Measurements from ENCODE around the gene MAPK8IP2. TPM values are rescaled to one million over a fixed set of nuclear protein-coding genes. Genes with fewer than 3 reads are reported as not detected.

Gene MAPK8IP2
- total and polyA plus RNA-seq, 2 of the 4 experiments (the other 2 are of a cell fraction), result under 0.01 to 0.14 TPM

DNA sequence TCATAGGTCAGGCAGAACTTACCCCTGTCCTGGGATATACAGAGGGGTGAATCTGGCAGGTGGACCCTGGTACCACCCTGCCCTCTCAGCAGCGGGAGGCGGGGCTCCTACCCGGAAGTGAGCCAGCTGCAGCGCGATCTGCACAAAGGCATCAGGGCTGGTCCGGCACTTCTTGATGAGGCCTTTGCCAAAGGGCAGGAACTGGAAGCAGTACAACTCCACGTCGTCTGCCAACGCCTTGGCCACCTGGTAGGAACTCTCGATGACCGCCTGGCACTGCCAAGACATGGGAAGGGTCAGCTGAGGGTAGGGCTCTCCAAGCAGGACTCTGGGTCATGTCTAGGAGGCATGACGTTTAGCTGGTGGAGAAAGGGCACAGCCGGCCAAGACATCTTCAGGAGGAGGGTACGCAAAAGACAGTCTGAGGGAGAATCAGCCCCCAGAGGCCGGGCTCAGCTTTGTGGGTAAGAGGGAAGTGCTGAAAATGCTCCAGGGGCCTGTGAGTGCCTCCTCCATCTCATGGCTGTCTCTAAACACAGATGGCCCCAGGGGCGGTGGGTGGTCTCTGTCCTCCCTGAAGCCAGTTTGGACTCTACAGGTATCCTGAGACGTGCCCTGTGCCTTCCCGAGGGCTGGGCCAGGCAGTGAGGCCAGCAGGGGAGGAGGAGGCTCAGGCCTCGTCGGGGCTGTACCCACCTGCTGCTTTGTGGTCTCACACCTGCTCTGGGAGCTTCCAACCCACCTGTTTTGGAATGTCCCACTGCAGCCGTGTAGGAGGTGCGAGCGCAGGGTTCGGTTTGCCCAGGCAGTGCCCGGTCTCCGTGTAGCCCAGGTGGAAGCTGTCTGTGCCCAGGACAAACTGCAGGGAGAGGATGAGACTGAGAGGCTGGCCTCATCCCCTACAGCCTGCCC lies 29.1 kb upstream of the MAPK8IP2 start (continued):
- TF ChIP-seq SMC3 (IDR thresholded peaks at IDR 0.05; ENCODE audit: low read depth, low read length) (no peak), FOS (IDR thresholded peaks at IDR 0.05; ENCODE audit: low read depth, low read length) (no peak)

DNA sequence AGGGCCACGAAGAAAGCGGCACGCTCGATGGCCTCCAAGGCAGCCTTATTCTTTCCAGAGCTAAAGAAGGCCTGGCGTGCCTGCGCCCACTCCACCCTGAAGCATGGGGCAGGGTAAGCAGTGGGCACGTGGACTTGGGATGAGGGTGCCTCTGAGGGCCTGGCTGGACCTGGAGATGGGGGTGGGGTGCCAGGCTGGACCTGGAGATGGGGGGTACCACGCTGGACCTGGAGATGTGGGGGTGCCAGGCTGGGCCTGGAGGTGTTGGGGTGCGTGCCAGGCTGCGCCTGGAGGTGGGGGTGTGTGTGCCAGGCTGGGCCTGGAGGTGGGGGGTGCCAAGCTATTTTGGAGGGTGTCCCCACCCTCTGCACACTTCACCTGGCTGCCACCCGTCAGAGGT lies 27.6 kb upstream of the MAPK8IP2 start:
- Histone ChIP-seq H2BK5ac (ENCODE audit: low read depth, low read length, poor library complexity, severe bottlenecking) (no peak overlapping the region), H3K23ac (ENCODE audit: low read depth, low read length) (no peak overlapping the region), H3K18ac (ENCODE audit: low read depth, low read length) (no peak overlapping the region), H2AK9ac (replicated peaks; ENCODE audit: low read depth, low read length, poor library complexity) (no peak overlapping the region), H3K56ac (ENCODE audit: extremely low read depth, insufficient read depth, low read length) (no peak overlapping the region), H3K4me3 (ENCODE audit: insufficient read depth, low read depth, low read length) (no peak overlapping the region), H3K9ac (ENCODE audit: low read depth, low read length) (no peak overlapping the region), H3K9me1 (ENCODE audit: insufficient read depth, low read length) (no peaks in the 10 kb centered on the region), H2BK20ac (ENCODE audit: low read depth, low read length) (no peak overlapping the region), H3K9me3 (ENCODE audit: control insufficient read depth, insufficient read depth, low read length) (no peaks in the 10 kb centered on the region), H3K4me1 (ENCODE audit: control insufficient read depth, insufficient read depth, low read length) (no peaks in the 10 kb centered on the region; the same call in 1 of the 2 replicates), H2BK15ac (ENCODE audit: low read depth, low read length) (no peak overlapping the region), H3K14ac (replicated peaks; ENCODE audit: low read depth, low read length) (no peak overlapping the region), H2AFZ (replicated peaks; ENCODE audit: low read length, poor library complexity) (no peak overlapping the region), H4K91ac (ENCODE audit: insufficient read depth, low read depth, low read length) (no peak overlapping the region), H3K36me3 (ENCODE audit: control insufficient read depth, insufficient read depth, low read length) (no peaks in the 10 kb centered on the region; the same call in 1 of the 2 replicates), H4K20me1 (ENCODE audit: insufficient read depth, low read length) (no peaks in the 10 kb centered on the region), H3K27ac (ENCODE audit: insufficient read depth, low read length) (no peak overlapping the region), H3K79me1 (ENCODE audit: low read depth in 1 of 2, low read length in 2 of 2) (no peaks in the 10 kb centered on the region), H3K4ac (ENCODE audit: low read depth, low read length) (no peak overlapping the region), H4K8ac (ENCODE audit: low read depth in 2 of 2, low read length in 2 of 2) (no peak overlapping the region), H3K4me2 (ENCODE audit: low read depth, low read length) (no peak overlapping the region), H4K5ac (ENCODE audit: low read depth, low read length) (no peak overlapping the region), H2BK120ac (ENCODE audit: low read depth, low read length) (no peak overlapping the region), H2AK5ac (ENCODE audit: low read depth, low read length) (no peak overlapping the region), H3K27me3 (ENCODE audit: control insufficient read depth, insufficient read depth, low read length) (no peaks in the 10 kb centered on the region)
- POLR2A ChIA-PET (ENCODE audit: unreplicated experiment), result no interaction called here
- ATAC-seq (ENCODE audit: low read depth) (no peak), DNase-seq (no peak)
- no TSS peak for BruUV-seq (replicated peaks)
- intact Hi-C loops (cut with micrococcal nuclease) (no loop called here), dilution Hi-C loops (cut with HindIII; ENCODE audit: low sequenced_read_pairs, unreplicated experiment) (no loop called here), in situ Hi-C loops (cut with MboI; ENCODE audit: low sequenced_read_pairs) (no loop called here)
- no peak for TF ChIP-seq RFX5 (IDR thresholded peaks at IDR 0.05; ENCODE audit: low read depth, low read length)
- TF ChIP-seq FOS (IDR thresholded peaks at IDR 0.05; ENCODE audit: low read depth, low read length), result no peak
- TF ChIP-seq, protein P1, sequence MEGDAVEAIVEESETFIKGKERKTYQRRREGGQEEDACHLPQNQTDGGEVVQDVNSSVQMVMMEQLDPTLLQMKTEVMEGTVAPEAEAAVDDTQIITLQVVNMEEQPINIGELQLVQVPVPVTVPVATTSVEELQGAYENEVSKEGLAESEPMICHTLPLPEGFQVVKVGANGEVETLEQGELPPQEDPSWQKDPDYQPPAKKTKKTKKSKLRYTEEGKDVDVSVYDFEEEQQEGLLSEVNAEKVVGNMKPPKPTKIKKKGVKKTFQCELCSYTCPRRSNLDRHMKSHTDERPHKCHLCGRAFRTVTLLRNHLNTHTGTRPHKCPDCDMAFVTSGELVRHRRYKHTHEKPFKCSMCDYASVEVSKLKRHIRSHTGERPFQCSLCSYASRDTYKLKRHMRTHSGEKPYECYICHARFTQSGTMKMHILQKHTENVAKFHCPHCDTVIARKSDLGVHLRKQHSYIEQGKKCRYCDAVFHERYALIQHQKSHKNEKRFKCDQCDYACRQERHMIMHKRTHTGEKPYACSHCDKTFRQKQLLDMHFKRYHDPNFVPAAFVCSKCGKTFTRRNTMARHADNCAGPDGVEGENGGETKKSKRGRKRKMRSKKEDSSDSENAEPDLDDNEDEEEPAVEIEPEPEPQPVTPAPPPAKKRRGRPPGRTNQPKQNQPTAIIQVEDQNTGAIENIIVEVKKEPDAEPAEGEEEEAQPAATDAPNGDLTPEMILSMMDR (conservative IDR thresholded peaks at IDR 0.05; ENCODE audit: low read depth, low read length), result no peak
- no peak for TF ChIP-seq POLR2A (IDR thresholded peaks at IDR 0.05; ENCODE audit: low read depth, low read length)
- no peak for TF ChIP-seq RCOR1 (IDR thresholded peaks at IDR 0.05; ENCODE audit: insufficient replicate concordance, low read length)
- no peak for TF ChIP-seq SMC3 (IDR thresholded peaks at IDR 0.05; ENCODE audit: low read depth, low read length)
- no peak for TF ChIP-seq RAD21 (IDR thresholded peaks at IDR 0.05; ENCODE audit: low read length)
- no peak for TF ChIP-seq CEBPB (IDR thresholded peaks at IDR 0.05; ENCODE audit: low read depth, low read length)
- no peak for TF ChIP-seq MAZ (IDR thresholded peaks at IDR 0.05; ENCODE audit: borderline replicate concordance, low read depth, low read length)
- no peak for TF ChIP-seq BHLHE40 (IDR thresholded peaks at IDR 0.05; ENCODE audit: low read depth, low read length)
- no peak for TF ChIP-seq CHD1 (IDR thresholded peaks at IDR 0.05; ENCODE audit: low read depth, low read length)
- WGBS, 2 experiments (ENCODE audit: extremely low coverage in 2 of 2, insufficient read length in 1 of 2), result 80% methylated on average over 1 of the region's 11 CpGs; no CpG with 5 or more reads in 1 of the 2 experiments
- CTCF ChIA-PET, result interaction anchor here (1.7 kb wide), 1 partner anchor 10 kb away, joined by 7 read pairs; the partner anchor contains the start of gene SYCE3
